OCI-LY3 (cell line): ENCODE data around the gene NUS1.
"Not testable (repeated sequence)": the region's sequence is repeated elsewhere in the genome, so short reads cannot be mapped to it uniquely, and the experiment has no call there.

Source experiments
- H2AFZ ChIP-seq: fragments of 200-600, 300-600 bp; shearing (Covaris generic); 2 replicates; pipeline ENCODE4 v1.6.0; 2014; ENCODE audit warnings: antibody characterized with exemption, low read depth, low read length
- H3K27ac ChIP-seq: fragments of 200-600, 300-600 bp; sonication (generic); 2 replicates; pipeline ENCODE4 v1.5.1; 2014; ENCODE audit warnings: mild to moderate bottlenecking, low read length, moderate library complexity, mixed read lengths
- H3K27me3 ChIP-seq: fragments of 200-600, 300-600 bp; sonication (generic); 2 replicates; pipeline ENCODE4 v1.6.1; 2014; ENCODE audit warnings: low read depth, low read length, mixed read lengths
- H3K36me3 ChIP-seq: fragments of 200-600, 300-600 bp; sonication (generic); replicated peaks from 2 replicates; pipeline ENCODE3; 2014; ENCODE audit warnings: low read depth, low read length, mixed read lengths
- H3K4me1 ChIP-seq: fragments of 300-600, 200-600 bp; sonication (generic); 2 replicates; pipeline ENCODE4 v1.6.1; 2014; ENCODE audit warnings: low read length, mixed read lengths
- H3K4me2 ChIP-seq: fragments of 200-600, 300-600 bp; sonication (generic); 2 replicates; pipeline ENCODE4 v1.6.1; 2014; ENCODE audit warnings: low read length, mixed read lengths
- H3K4me3 ChIP-seq: fragments of 300-600, 200-600 bp; sonication (generic); 2 replicates; pipeline ENCODE4 v1.5.1; 2014; ENCODE audit warnings: antibody characterized with exemption, mild to moderate bottlenecking, low read length, moderate library complexity
- H3K79me2 ChIP-seq: fragments of 300-600, 200-600 bp; shearing (Covaris generic); 2 replicates; pipeline ENCODE4 v1.6.1; 2014; ENCODE audit warnings: mild to moderate bottlenecking, low read length, mixed read lengths
- H3K9ac ChIP-seq: fragments of 300-600, 200-600 bp; shearing (Covaris generic); 2 replicates; pipeline ENCODE4 v1.6.0; 2014; ENCODE audit warnings: mild to moderate bottlenecking, low read length, moderate library complexity
- H3K9me3 ChIP-seq: fragments of 200-600, 300-600 bp; shearing (Covaris generic); 2 replicates; pipeline ENCODE4 v1.6.1; 2014; ENCODE audit warnings: low read length, mixed read lengths; ENCODE audit not compliant: insufficient read depth
- H4K20me1 ChIP-seq: fragments of 200-600, 300-600 bp; sonication (generic); 2 replicates; pipeline ENCODE4 v1.6.1; 2016; ENCODE audit warnings: low read length, mixed read lengths; ENCODE audit not compliant: insufficient read depth
- CTCF ChIP-seq: fragments of 200-600, 300-600 bp; sonication (generic); IDR thresholded peaks from 2 replicates; pipeline ENCODE4 v1.5.1; 2014; ENCODE audit warnings: antibody characterized with exemption, low read length, low read depth
- EZH2phosphoT487 ChIP-seq: fragments of 200-600 bp; shearing (Covaris generic); IDR thresholded peaks from 2 replicates; pipeline ENCODE4 v1.6.1; 2018; ENCODE audit warnings: antibody characterized with exemption, mixed run types, low read depth

Gene NUS1

GRCh38 chr6:117642976-117643375, 32.3 kb upstream of the NUS1 start:
- Histone ChIP-seq H2AFZ (no peak overlapping the region), H3K79me2 (no peaks in the 10 kb centered on the region), H3K27ac (no peak overlapping the region), H3K36me3 (peaks cover 16% of the 10 kb centered on the region), H3K9ac (no peak overlapping the region), H3K4me1 (no peaks in the 10 kb centered on the region), H4K20me1 (no peaks in the 10 kb centered on the region), H3K4me3 (no peak overlapping the region), H3K27me3 (no peaks in the 10 kb centered on the region), H3K4me2 (no peak overlapping the region), H3K9me3 (no peaks in the 10 kb centered on the region)
- TF ChIP-seq EZH2phosphoT487, result no peak
- TF ChIP-seq CTCF, result no peak

GRCh38 chr6:117651984-117652383, 23.3 kb upstream of the NUS1 start:
- not testable (repeated sequence) for H3K9ac ChIP-seq, H3K9me3 ChIP-seq, H3K4me3 ChIP-seq, H2AFZ ChIP-seq, H3K79me2 ChIP-seq, H4K20me1 ChIP-seq, H3K27me3 ChIP-seq, H3K36me3 ChIP-seq, H3K27ac ChIP-seq, H3K4me2 ChIP-seq, H3K4me1 ChIP-seq

- no peaks in the 10 kb centered on the region for H3K27me3 ChIP-seq
- peaks cover 3% of the 10 kb centered on the region for H3K36me3 ChIP-seq
- no peaks in the 10 kb centered on the region for H4K20me1 ChIP-seq
- H3K4me1 ChIP-seq, result no peaks in the 10 kb centered on the region
- no peaks in the 10 kb centered on the region for H3K9me3 ChIP-seq
- H2AFZ ChIP-seq, result no peak overlapping the region
- H3K9ac ChIP-seq, result no peak overlapping the region
- no peak overlapping the region for H3K27ac ChIP-seq
- H3K4me2 ChIP-seq, result no peak overlapping the region
- no peak for TF ChIP-seq CTCF
- TF ChIP-seq EZH2phosphoT487, result no peak
- no peaks in the 10 kb centered on the region for H3K79me2 ChIP-seq
- H3K4me3 ChIP-seq, result no peak overlapping the region
Observed at GRCh38 chr6:117653949-117654348, 21.3 kb upstream of the NUS1 start.

- Histone ChIP-seq H3K4me2 (no peak overlapping the region), H3K79me2 (no peaks in the 10 kb centered on the region), H3K4me3 (no peak overlapping the region), H3K27me3 (no peaks in the 10 kb centered on the region), H3K4me1 (no peaks in the 10 kb centered on the region), H3K9ac (no peak overlapping the region), H3K27ac (no peak overlapping the region), H3K36me3 (peaks cover 3% of the 10 kb centered on the region), H3K9me3 (no peaks in the 10 kb centered on the region), H4K20me1 (no peaks in the 10 kb centered on the region), H2AFZ (no peak overlapping the region)
- no peak for TF ChIP-seq EZH2phosphoT487
- TF ChIP-seq CTCF, result no peak
Observed at GRCh38 chr6:117655380-117655779, 19.9 kb upstream of the NUS1 start.

- Histone ChIP-seq H3K36me3 (no peaks in the 10 kb centered on the region), H3K4me2 (no peak overlapping the region), H3K9me3 (no peaks in the 10 kb centered on the region), H3K4me3 (no peak overlapping the region), H3K27me3 (no peaks in the 10 kb centered on the region), H3K79me2 (no peaks in the 10 kb centered on the region), H2AFZ (no peak overlapping the region), H3K27ac (no peak overlapping the region), H4K20me1 (no peaks in the 10 kb centered on the region), H3K9ac (no peak overlapping the region), H3K4me1 (no peaks in the 10 kb centered on the region)
- no peak for TF ChIP-seq CTCF
- TF ChIP-seq EZH2phosphoT487, result no peak
Observed at GRCh38 chr6:117666881-117667280, 8.4 kb upstream of the NUS1 start.
